Peyer's patch (tissue), 4 donors: Measurements from ENCODE around the gene MTUS2.

Experiments
- POLR2A ChIP-seq, 2 donors: fragments of 450-650 bp; IDR thresholded peaks; one replicate each; pipeline ENCODE4 v1.5.1; 2017; ENCODE audit warnings: antibody characterized with exemption in 2 of 2, mild to moderate bottlenecking in 2 of 2, moderate library complexity in 2 of 2
- TF ChIP-seq, protein P1 (sequence below), 6 experiments: fragments of 450-650 bp in 4 of 6; fragments of 200-600 bp in 2 of 6; sonication (generic) in 1 of 6; IDR thresholded peaks; one replicate each; pipeline ENCODE4 v1.5.1; 2017 to 2019; ENCODE audit warnings: antibody characterized with exemption in 6 of 6, mild to moderate bottlenecking in 3 of 6, moderate library complexity in 1 of 6

DNA sequence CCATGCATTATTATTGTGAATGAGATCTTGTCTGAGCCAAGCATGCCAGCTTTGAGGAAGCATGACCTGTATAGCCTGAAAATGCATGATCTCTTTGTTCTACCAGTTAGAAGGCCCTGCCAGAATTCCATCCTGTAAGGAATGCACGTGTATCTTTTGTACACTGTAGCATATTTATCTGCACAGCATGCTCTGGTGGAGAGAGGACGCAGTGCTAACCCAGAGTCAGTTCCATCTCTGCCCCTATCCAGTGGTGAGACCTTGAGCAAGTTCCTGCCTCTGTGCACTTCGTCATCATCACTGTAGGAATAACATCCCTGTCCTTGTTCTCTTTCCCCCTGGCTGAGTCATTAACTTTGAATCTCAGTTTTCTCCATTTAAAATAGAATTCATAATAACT lies 541.6 kb downstream of the MTUS2 start:
- TF ChIP-seq, protein P1, sequence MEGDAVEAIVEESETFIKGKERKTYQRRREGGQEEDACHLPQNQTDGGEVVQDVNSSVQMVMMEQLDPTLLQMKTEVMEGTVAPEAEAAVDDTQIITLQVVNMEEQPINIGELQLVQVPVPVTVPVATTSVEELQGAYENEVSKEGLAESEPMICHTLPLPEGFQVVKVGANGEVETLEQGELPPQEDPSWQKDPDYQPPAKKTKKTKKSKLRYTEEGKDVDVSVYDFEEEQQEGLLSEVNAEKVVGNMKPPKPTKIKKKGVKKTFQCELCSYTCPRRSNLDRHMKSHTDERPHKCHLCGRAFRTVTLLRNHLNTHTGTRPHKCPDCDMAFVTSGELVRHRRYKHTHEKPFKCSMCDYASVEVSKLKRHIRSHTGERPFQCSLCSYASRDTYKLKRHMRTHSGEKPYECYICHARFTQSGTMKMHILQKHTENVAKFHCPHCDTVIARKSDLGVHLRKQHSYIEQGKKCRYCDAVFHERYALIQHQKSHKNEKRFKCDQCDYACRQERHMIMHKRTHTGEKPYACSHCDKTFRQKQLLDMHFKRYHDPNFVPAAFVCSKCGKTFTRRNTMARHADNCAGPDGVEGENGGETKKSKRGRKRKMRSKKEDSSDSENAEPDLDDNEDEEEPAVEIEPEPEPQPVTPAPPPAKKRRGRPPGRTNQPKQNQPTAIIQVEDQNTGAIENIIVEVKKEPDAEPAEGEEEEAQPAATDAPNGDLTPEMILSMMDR (IDR thresholded peaks at IDR 0.05) = no peak
- no peak for TF ChIP-seq POLR2A (IDR thresholded peaks at IDR 0.05)
